Ishikawa (cell line): ENCODE measurements around the gene KCNG2.

ENCODE experiments used
- CEBPB ChIP-seq: IDR thresholded peaks from 2 replicates; pipeline ENCODE4 v1.6.1; 2012
- CREB1 ChIP-seq: IDR thresholded peaks from 2 replicates; pipeline ENCODE4 v1.6.1; 2012; ENCODE audit warnings: low read depth
- EGR1 ChIP-seq: IDR thresholded peaks from 2 replicates; pipeline ENCODE4 v1.6.1; 2012
- EP300 ChIP-seq: IDR thresholded peaks from 2 replicates; pipeline ENCODE4 v1.6.1; 2012; ENCODE audit warnings: borderline replicate concordance
- FOXM1 ChIP-seq: IDR thresholded peaks from 2 replicates; pipeline ENCODE4 v1.6.1; 2012; ENCODE audit warnings: low read depth, borderline replicate concordance
- MAX ChIP-seq: IDR thresholded peaks from 2 replicates; pipeline ENCODE4 v1.6.1; 2012
- NFIC ChIP-seq: IDR thresholded peaks from 2 replicates; pipeline ENCODE4 v1.6.1; 2012
- RAD21 ChIP-seq: IDR thresholded peaks from 2 replicates; pipeline ENCODE4 v1.6.1; 2012; ENCODE audit warnings: low read depth
- REST ChIP-seq: IDR thresholded peaks from 2 replicates; pipeline ENCODE4 v1.6.1; 2012; ENCODE audit warnings: low read depth, mild to moderate bottlenecking
- TAF1 ChIP-seq: IDR thresholded peaks from 2 replicates; pipeline ENCODE4 v1.6.1; 2012; ENCODE audit warnings: low read depth, mild to moderate bottlenecking
- TCF12 ChIP-seq: IDR thresholded peaks from 2 replicates; pipeline ENCODE4 v1.6.1; 2012; ENCODE audit warnings: low read depth
- TEAD4 ChIP-seq: IDR thresholded peaks from 2 replicates; pipeline ENCODE4 v1.6.1; 2012
- USF1 ChIP-seq: IDR thresholded peaks from 2 replicates; pipeline ENCODE4 v1.6.1; 2012
- YY1 ChIP-seq: IDR thresholded peaks from 2 replicates; pipeline ENCODE4 v1.6.1; 2012; ENCODE audit warnings: low read depth
- ZBTB7A ChIP-seq: IDR thresholded peaks from 2 replicates; pipeline ENCODE4 v1.6.1; 2012; ENCODE audit warnings: low read depth

Gene KCNG2

GRCh38 chr18:79765491-79766245 lies 32.1 kb upstream of the KCNG2 start:
- TF ChIP-seq TEAD4: no peak
- no peak for TF ChIP-seq EGR1
- TF ChIP-seq TAF1: no peak
- no peak for TF ChIP-seq MAX
- no peak for TF ChIP-seq NFIC
- TF ChIP-seq ZBTB7A: no peak
- TF ChIP-seq YY1: no peak

- TF ChIP-seq MAX (peak; percentile 41), TEAD4 (no peak)
These were observed 31.4 kb upstream of the KCNG2 start for GRCh38 chr18:79766308-79766707.

- TF ChIP-seq REST: no peak
- TF ChIP-seq CREB1: no peak
These were observed 29.0 kb upstream of the KCNG2 start for GRCh38 chr18:79768745-79769144.

GRCh38 chr18:79769698-79770500 lies 27.8 kb upstream of the KCNG2 start:
- TF ChIP-seq TCF12: no peak

- TF ChIP-seq YY1 (no peak), FOXM1 (no peak), TAF1 (no peak), USF1 (no peak), REST (no peak), RAD21 (no peak), NFIC (no peak), EP300 (no peak), MAX (no peak), TEAD4 (no peak), TCF12 (no peak), CEBPB (no peak), CREB1 (no peak), ZBTB7A (no peak), EGR1 (no peak)
These were observed 27.3 kb upstream of the KCNG2 start for GRCh38 chr18:79770501-79770815.

- TF ChIP-seq TEAD4 (no peak), YY1 (no peak), MAX (no peak), ZBTB7A (no peak), EP300 (no peak), CEBPB (no peak), TAF1 (no peak), FOXM1 (no peak), EGR1 (no peak), USF1 (no peak), NFIC (no peak), REST (no peak), RAD21 (no peak), CREB1 (no peak), TCF12 (no peak)
These were observed 26.9 kb upstream of the KCNG2 start for GRCh38 chr18:79770826-79771225.
